ENCODE results near the gene UTP14C.
"Not testable (repeated sequence)": the region's sequence is repeated elsewhere in the genome, so short reads cannot be mapped to it uniquely, and the experiment has no call there.

The UTP14C gene, protein sequence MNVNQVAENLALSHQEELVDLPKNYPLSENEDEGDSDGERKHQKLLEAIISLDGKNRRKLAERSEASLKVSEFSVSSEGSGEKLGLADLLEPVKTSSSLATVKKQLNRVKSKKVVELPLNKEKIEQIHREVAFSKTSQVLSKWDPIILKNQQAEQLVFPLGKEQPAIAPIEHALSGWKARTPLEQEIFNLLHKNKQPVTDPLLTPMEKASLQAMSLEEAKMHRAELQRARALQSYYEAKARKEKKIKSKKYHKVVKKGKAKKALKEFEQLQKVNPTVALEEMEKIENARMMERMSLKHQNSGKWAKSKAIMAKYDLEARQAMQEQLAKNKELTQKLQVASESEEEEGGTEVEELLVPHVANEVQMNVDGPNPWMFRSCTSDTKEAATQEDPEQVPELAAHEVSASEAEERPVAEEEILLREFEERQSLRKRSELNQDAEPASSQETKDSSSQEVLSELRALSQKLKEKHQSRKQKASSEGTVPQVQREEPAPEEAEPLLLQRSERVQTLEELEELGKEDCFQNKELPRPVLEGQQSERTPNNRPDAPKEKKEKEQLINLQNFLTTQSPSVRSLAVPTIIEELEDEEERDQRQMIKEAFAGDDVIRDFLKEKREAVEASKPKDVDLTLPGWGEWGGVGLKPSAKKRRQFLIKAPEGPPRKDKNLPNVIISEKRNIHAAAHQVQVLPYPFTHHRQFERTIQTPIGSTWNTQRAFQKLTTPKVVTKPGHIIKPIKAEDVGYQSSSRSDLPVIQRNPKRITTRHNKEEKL

DNA sequence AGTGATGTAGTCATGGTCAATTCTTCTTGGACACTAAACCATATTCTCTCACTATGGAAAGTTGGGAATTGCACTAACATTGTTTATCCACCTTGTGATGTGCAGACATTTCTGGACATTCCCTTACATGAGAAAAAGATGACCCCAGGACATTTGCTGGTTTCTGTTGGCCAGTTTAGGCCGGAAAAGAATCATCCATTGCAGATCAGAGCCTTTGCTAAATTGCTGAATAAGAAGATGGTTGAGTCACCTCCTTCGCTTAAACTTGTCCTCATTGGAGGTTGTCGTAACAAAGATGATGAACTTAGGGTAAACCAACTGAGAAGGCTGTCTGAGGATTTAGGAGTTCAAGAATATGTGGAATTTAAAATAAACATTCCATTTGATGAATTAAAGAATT lies at the start of gene UTP14C:
UTP14C (plus strand) TSS at position 211 of the 400 bp plus-strand sequence. CDS start 4,114 bp downstream, outside the sequence.
- no peaks in the 10 kb centered on the region for H3K9me3 ChIP-seq (ENCODE audit: control insufficient read depth in 2 of 2, low read length in 2 of 2)
- H3K27me3 ChIP-seq (ENCODE audit: control insufficient read depth in 2 of 2, insufficient read depth in 2 of 2, low read length in 2 of 2) = no peaks in the 10 kb centered on the region
- no peak within 1 kb of the TSS for H3K4me3 ChIP-seq (ENCODE audit: low read length in 2 of 2)
- H3K4me1 ChIP-seq (ENCODE audit: control insufficient read depth in 2 of 2, insufficient read depth in 2 of 2, low read length in 2 of 2) = no peaks in the 10 kb centered on the region
- no peak within 1 kb of the TSS for H3K9ac ChIP-seq (ENCODE audit: low read depth in 1 of 2, low read length in 2 of 2)
- peaks cover 22 to 63% of the 10 kb centered on the region in 2 donors for H3K36me3 ChIP-seq (ENCODE audit: control insufficient read depth in 2 of 2, insufficient read depth in 2 of 2, low read length in 2 of 2)
- H3K27ac ChIP-seq (ENCODE audit: low read depth in 2 of 2, low read length in 2 of 2) = no peak within 1 kb of the TSS

DNA sequence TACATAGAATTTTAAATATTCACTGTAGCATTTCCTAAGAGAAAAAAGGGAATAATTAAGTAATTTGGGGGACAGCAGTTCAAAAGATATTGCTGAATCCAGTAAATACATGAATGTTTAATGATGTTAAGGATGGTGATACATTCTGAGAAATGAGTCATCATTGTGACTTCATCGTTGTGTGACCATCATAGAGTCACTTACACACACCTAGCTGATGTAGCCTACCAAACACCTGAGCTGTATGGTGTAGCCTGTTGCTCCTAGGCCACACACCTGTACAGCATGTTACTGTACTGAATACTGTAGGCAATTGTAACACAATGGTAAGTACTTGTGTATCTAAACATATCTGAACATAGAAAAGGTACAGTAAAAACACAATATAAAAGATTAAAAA lies 48.1 kb upstream of the UTP14C start:
- Histone ChIP-seq H3K4me3 (ENCODE audit: low read length in 2 of 2) (no peak overlapping the region), H3K9me3 (ENCODE audit: control insufficient read depth in 2 of 2, low read length in 2 of 2) (no peaks in the 10 kb centered on the region), H3K9ac (ENCODE audit: low read depth in 1 of 2, low read length in 2 of 2) (no peak overlapping the region), H3K27me3 (ENCODE audit: control insufficient read depth in 2 of 2, insufficient read depth in 2 of 2, low read length in 2 of 2) (no peaks in the 10 kb centered on the region), H3K4me1 (ENCODE audit: control insufficient read depth in 2 of 2, insufficient read depth in 2 of 2, low read length in 2 of 2) (no peaks in the 10 kb centered on the region), H3K36me3 (ENCODE audit: control insufficient read depth in 2 of 2, insufficient read depth in 2 of 2, low read length in 2 of 2) (no peaks in the 10 kb centered on the region), H3K27ac (ENCODE audit: low read depth in 2 of 2, low read length in 2 of 2) (no peak overlapping the region)

DNA sequence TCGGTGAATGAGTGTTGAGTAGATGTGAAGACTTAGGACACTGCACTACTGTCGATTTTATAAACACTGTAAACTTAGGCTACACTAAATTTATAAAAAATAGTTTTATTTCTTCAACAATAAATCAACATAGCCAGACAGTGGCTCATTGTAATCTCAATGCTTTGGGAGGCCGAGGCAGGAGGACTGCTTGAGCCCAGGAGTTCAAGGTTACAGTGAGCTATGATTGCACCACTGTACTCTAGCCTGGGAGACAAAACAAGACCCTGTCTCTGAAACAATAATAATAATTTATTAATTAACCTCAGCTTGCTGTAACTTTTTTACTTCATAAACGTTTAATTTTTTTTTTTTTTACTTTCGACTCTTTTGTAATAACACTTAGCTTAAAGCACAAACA lies 47.6 kb upstream of the UTP14C start:
- no peaks in the 10 kb centered on the region for H3K27me3 ChIP-seq (ENCODE audit: control insufficient read depth in 2 of 2, insufficient read depth in 2 of 2, low read length in 2 of 2)
- H3K4me3 ChIP-seq (ENCODE audit: low read length in 2 of 2) = no peak overlapping the region
- H3K36me3 ChIP-seq (ENCODE audit: control insufficient read depth in 2 of 2, insufficient read depth in 2 of 2, low read length in 2 of 2) = no peaks in the 10 kb centered on the region
- no peaks in the 10 kb centered on the region for H3K9me3 ChIP-seq (ENCODE audit: control insufficient read depth in 2 of 2, low read length in 2 of 2)
- H3K4me1 ChIP-seq (ENCODE audit: control insufficient read depth in 2 of 2, insufficient read depth in 2 of 2, low read length in 2 of 2) = no peaks in the 10 kb centered on the region
- H3K9ac ChIP-seq (ENCODE audit: low read depth in 1 of 2, low read length in 2 of 2) = no peak overlapping the region
- no peak overlapping the region for H3K27ac ChIP-seq (ENCODE audit: low read depth in 2 of 2, low read length in 2 of 2)

DNA sequence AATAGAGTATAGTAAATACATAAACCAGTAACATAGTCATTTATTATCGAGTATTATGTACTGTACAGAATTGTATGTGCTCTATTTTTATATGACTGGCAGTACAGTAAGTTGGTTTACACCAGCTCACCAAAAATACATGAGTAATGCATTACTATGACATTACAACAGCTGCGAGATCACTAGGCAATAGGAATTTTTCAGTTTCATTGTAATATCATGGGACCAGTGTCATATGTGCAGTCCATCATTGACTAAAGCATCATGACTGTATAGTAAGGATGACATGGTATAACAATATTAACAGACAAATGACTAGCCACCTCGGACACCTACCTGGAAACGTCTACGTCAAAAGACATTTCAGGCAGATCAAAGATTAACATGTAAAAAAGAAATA lies 46.9 kb upstream of the UTP14C start:
- Histone ChIP-seq H3K9ac (ENCODE audit: low read depth in 1 of 2, low read length in 2 of 2) (no peak overlapping the region), H3K9me3 (ENCODE audit: control insufficient read depth in 2 of 2, low read length in 2 of 2) (no peaks in the 10 kb centered on the region), H3K27ac (ENCODE audit: low read depth in 2 of 2, low read length in 2 of 2) (no peak overlapping the region), H3K4me1 (ENCODE audit: control insufficient read depth in 2 of 2, insufficient read depth in 2 of 2, low read length in 2 of 2) (no peaks in the 10 kb centered on the region), H3K4me3 (ENCODE audit: low read length in 2 of 2) (no peak overlapping the region), H3K27me3 (ENCODE audit: control insufficient read depth in 2 of 2, insufficient read depth in 2 of 2, low read length in 2 of 2) (no peaks in the 10 kb centered on the region), H3K36me3 (ENCODE audit: control insufficient read depth in 2 of 2, insufficient read depth in 2 of 2, low read length in 2 of 2) (no peaks in the 10 kb centered on the region)

DNA sequence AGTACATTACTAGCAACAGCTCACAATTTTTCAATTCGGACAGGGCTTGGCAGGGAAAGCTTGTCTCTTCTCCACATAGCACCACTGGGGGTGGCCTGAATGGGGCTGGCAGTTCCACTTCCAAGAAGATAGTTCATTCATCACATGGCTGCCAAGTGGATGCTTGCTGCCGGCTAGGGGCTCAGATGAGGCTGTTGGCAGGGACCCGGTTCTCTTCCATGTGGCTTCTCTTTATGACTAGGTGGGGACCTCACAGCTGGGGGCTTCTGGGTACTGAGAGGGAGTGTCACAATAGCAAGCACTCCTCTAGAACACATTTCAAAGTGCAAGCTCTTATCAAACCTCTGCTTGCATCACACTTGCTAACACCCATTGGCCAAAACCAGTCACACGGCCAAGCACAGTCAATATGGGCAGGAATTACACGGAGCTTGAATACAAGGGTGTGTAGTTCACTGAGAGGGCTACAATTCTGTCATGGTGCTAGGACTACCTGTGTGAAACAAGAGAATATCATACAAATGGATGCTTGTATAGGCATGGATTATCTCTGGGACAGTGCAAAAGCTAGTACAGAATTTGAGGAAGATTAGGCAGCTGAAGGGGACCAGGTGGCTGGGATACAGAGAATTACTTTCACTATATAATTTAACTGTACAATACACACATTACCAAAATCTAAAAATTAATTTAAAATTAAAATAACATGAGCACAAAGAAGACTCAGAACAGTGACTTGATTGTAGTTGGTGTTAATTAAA lies 45.5 kb upstream of the UTP14C start:
- Histone ChIP-seq H3K9ac (ENCODE audit: low read depth in 1 of 2, low read length in 2 of 2) (no peak overlapping the region), H3K27me3 (ENCODE audit: control insufficient read depth in 2 of 2, insufficient read depth in 2 of 2, low read length in 2 of 2) (no peaks in the 10 kb centered on the region), H3K27ac (ENCODE audit: low read depth in 2 of 2, low read length in 2 of 2) (peak overlapping the region in 1 of 2 donors; percentile 52), H3K4me3 (ENCODE audit: low read length in 2 of 2) (no peak overlapping the region), H3K36me3 (ENCODE audit: control insufficient read depth in 2 of 2, insufficient read depth in 2 of 2, low read length in 2 of 2) (no peaks in the 10 kb centered on the region), H3K9me3 (ENCODE audit: control insufficient read depth in 2 of 2, low read length in 2 of 2) (no peaks in the 10 kb centered on the region), H3K4me1 (ENCODE audit: control insufficient read depth in 2 of 2, insufficient read depth in 2 of 2, low read length in 2 of 2) (no peaks in the 10 kb centered on the region)

DNA sequence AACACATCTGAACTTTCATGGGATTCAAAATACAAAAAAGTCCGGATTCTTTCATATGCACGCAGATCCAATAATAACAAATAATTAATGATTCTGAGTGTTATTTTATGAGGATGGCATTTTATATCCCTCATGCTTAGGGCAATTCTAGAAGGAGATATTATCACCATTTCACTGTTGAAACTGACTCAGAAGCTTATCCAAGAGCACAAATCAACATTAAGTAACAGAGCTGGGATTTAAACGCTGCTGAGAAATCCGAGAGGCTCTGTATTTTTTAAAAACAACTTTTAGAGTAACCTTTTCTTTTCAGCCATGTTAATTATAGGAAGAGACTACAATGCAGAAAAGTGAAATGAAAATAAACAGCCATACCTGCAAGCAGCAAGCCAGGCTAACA lies 43.6 kb upstream of the UTP14C start:
- no peaks in the 10 kb centered on the region for H3K27me3 ChIP-seq (ENCODE audit: control insufficient read depth in 2 of 2, insufficient read depth in 2 of 2, low read length in 2 of 2)
- H3K27ac ChIP-seq (ENCODE audit: low read depth in 2 of 2, low read length in 2 of 2) = no peak overlapping the region
- H3K4me1 ChIP-seq (ENCODE audit: control insufficient read depth in 2 of 2, insufficient read depth in 2 of 2, low read length in 2 of 2) = no peaks in the 10 kb centered on the region
- no peak overlapping the region for H3K9ac ChIP-seq (ENCODE audit: low read depth in 1 of 2, low read length in 2 of 2)
- no peak overlapping the region for H3K4me3 ChIP-seq (ENCODE audit: low read length in 2 of 2)
- H3K9me3 ChIP-seq (ENCODE audit: control insufficient read depth in 2 of 2, low read length in 2 of 2) = no peaks in the 10 kb centered on the region
- no peaks in the 10 kb centered on the region for H3K36me3 ChIP-seq (ENCODE audit: control insufficient read depth in 2 of 2, insufficient read depth in 2 of 2, low read length in 2 of 2)

DNA sequence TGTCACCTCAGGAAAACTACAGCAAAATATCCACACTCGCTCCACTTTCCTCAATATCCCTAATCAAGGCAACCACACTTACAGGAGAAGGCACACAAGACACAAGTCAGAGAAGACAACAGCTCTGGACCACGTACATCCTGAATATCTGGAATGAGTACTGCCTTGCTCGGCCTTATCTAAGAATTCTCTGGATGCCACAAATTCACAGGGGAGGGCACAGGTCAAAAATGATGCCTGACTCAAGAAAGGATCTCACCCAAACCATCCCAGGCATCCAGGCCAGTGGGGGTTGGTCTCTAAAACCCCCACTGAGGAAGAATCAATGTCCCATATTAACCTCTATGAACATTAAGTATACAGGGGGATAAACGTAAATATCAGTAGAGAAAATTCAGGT lies 43.1 kb upstream of the UTP14C start:
- Histone ChIP-seq H3K9ac (ENCODE audit: low read depth in 1 of 2, low read length in 2 of 2) (no peak overlapping the region), H3K27ac (ENCODE audit: low read depth in 2 of 2, low read length in 2 of 2) (no peak overlapping the region), H3K4me1 (ENCODE audit: control insufficient read depth in 2 of 2, insufficient read depth in 2 of 2, low read length in 2 of 2) (no peaks in the 10 kb centered on the region), H3K27me3 (ENCODE audit: control insufficient read depth in 2 of 2, insufficient read depth in 2 of 2, low read length in 2 of 2) (no peaks in the 10 kb centered on the region), H3K36me3 (ENCODE audit: control insufficient read depth in 2 of 2, insufficient read depth in 2 of 2, low read length in 2 of 2) (no peaks in the 10 kb centered on the region), H3K4me3 (ENCODE audit: low read length in 2 of 2) (no peak overlapping the region), H3K9me3 (ENCODE audit: control insufficient read depth in 2 of 2, low read length in 2 of 2) (no peaks in the 10 kb centered on the region)

DNA sequence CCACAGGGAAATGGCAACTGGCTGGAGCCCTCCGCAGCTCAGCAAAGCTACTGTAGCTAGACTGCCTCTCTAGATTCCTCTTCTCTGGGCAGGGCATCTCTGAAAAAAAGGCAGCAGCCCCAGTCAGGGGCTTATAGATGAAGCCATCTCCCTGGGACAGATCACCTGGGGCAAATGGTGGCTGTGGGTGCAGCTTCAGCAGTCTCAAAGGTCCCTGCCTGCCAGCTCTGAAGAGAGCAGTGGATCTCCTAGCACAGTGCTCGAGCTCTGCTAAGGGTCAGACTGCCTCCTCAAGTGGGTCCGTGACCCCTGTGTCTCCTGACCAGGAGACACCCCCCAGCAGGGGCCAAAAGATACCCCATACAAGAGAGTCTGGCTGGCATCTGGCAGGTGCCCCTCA lies 41.2 kb upstream of the UTP14C start:
- H3K9ac ChIP-seq (ENCODE audit: low read depth in 1 of 2, low read length in 2 of 2); H3K9me3 ChIP-seq (ENCODE audit: control insufficient read depth in 2 of 2, low read length in 2 of 2); H3K27me3 ChIP-seq (ENCODE audit: control insufficient read depth in 2 of 2, insufficient read depth in 2 of 2, low read length in 2 of 2); H3K4me1 ChIP-seq (ENCODE audit: control insufficient read depth in 2 of 2, insufficient read depth in 2 of 2, low read length in 2 of 2); H3K36me3 ChIP-seq (ENCODE audit: control insufficient read depth in 2 of 2, insufficient read depth in 2 of 2, low read length in 2 of 2); H3K4me3 ChIP-seq (ENCODE audit: low read length in 2 of 2); H3K27ac ChIP-seq (ENCODE audit: low read depth in 2 of 2, low read length in 2 of 2): not testable (repeated sequence)

DNA sequence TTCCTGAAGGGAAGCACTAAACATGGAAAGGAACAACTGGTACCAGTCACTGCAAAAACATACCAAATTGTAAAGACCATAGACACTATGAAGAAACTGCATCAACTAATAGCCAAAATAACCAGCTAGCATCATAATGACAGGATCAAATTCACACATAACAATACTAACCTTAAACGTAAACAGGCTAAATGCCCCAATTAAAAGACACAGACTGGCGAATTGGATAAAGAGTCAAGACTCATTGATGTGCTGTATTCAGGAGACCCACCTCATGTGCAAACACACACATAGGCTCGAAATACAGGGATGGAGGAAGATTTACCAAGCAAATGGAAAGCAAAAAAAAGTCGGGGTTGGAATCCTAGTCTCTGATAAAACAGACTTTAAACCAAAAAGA lies 39.6 kb upstream of the UTP14C start:
- H3K4me1 ChIP-seq (ENCODE audit: control insufficient read depth in 2 of 2, insufficient read depth in 2 of 2, low read length in 2 of 2); H3K36me3 ChIP-seq (ENCODE audit: control insufficient read depth in 2 of 2, insufficient read depth in 2 of 2, low read length in 2 of 2); H3K9ac ChIP-seq (ENCODE audit: low read depth in 1 of 2, low read length in 2 of 2); H3K27ac ChIP-seq (ENCODE audit: low read depth in 2 of 2, low read length in 2 of 2); H3K4me3 ChIP-seq (ENCODE audit: low read length in 2 of 2); H3K27me3 ChIP-seq (ENCODE audit: control insufficient read depth in 2 of 2, insufficient read depth in 2 of 2, low read length in 2 of 2); H3K9me3 ChIP-seq (ENCODE audit: control insufficient read depth in 2 of 2, low read length in 2 of 2): not testable (repeated sequence)

Measured in mucosa of rectum (tissue), 2 donors.